Neural cell (in vitro differentiated cells): ENCODE measurements around the gene RPL15. TPM values are rescaled to one million over a fixed set of nuclear protein-coding genes. Genes with fewer than 3 reads are reported as not detected.

Experiments used
- H2AFZ ChIP-seq: fragments of 200-600, 300-800 bp; sonication (generic), shearing (Covaris generic); 2 replicates; pipeline ENCODE4 v1.6.0; 2014; ENCODE audit warnings: low read depth, mild to moderate bottlenecking, antibody characterized with exemption, low read length, moderate library complexity
- H3F3A ChIP-seq: fragments of 200-600 bp; shearing (Covaris generic); 2 replicates; pipeline ENCODE4 v1.6.1; 2016; ENCODE audit warnings: mild to moderate bottlenecking, moderate library complexity, mixed read lengths, antibody characterized with exemption, low read length; ENCODE audit not compliant: insufficient read depth, poor library complexity, severe bottlenecking
- H3K27ac ChIP-seq: fragments of 200-600, 300-800 bp; sonication (generic), shearing (Covaris generic); 2 replicates; pipeline ENCODE4 v1.5.1; 2014; ENCODE audit warnings: mild to moderate bottlenecking, low read length, moderate library complexity
- H3K27me3 ChIP-seq: fragments of 300-800, 200-600 bp; sonication (generic), shearing (Covaris generic); 2 replicates; pipeline ENCODE4 v1.6.0; 2014; ENCODE audit warnings: mild to moderate bottlenecking, low read depth, low read length, moderate library complexity; ENCODE audit not compliant: insufficient read depth
- H3K36me3 ChIP-seq: fragments of 300-800, 200-600 bp; sonication (generic), shearing (Covaris generic); 2 replicates; pipeline ENCODE4 v1.5.1; 2014; ENCODE audit warnings: mild to moderate bottlenecking, antibody characterized with exemption, low read length, moderate library complexity; ENCODE audit not compliant: insufficient read depth
- H3K4me2 ChIP-seq: fragments of 300-800, 200-600 bp; sonication (generic), shearing (Covaris generic); 2 replicates; pipeline ENCODE4 v1.6.0; 2014; ENCODE audit warnings: mild to moderate bottlenecking, low read length
- H3K4me3 ChIP-seq: fragments of 300-800, 200-600 bp; sonication (generic), shearing (Covaris generic); 2 replicates; pipeline ENCODE4 v1.5.1; 2014; ENCODE audit warnings: mild to moderate bottlenecking, low read length, moderate library complexity
- H3K79me2 ChIP-seq: fragments of 200-600 bp; shearing (Covaris generic); replicated peaks from 2 replicates; pipeline ENCODE4 v1.6.0; 2014; ENCODE audit warnings: mild to moderate bottlenecking, low read length, moderate library complexity; ENCODE audit not compliant: insufficient read depth
- H3K9ac ChIP-seq: fragments of 300-800, 200-600 bp; sonication (generic), shearing (Covaris generic); 2 replicates; pipeline ENCODE4 v1.6.1; 2016; ENCODE audit warnings: mild to moderate bottlenecking, low read length, mixed read lengths
- H3K9me2 ChIP-seq: fragments of 200-600 bp; shearing (Covaris generic); 2 replicates; pipeline ENCODE4 v1.6.1; 2016; ENCODE audit warnings: mild to moderate bottlenecking, low read length, mixed read lengths; ENCODE audit not compliant: insufficient read depth
- H3K9me3 ChIP-seq: fragments of 200-600, 300-800 bp; sonication (generic), shearing (Covaris generic); 2 replicates; pipeline ENCODE4 v1.6.1; 2016; ENCODE audit warnings: mild to moderate bottlenecking, mixed run types, low read length, moderate library complexity, mixed read lengths
- H4K20me1 ChIP-seq: fragments of 200-600 bp; shearing (Covaris generic); 2 replicates; pipeline ENCODE4 v1.6.1; 2016; ENCODE audit warnings: mild to moderate bottlenecking, mixed run types; ENCODE audit not compliant: insufficient read depth
- EP300 ChIP-seq: fragments of 450-650 bp; conservative IDR thresholded peaks from 2 replicates; pipeline ENCODE4 v1.6.1; 2014; ENCODE audit warnings: antibody characterized with exemption, mild to moderate bottlenecking, moderate library complexity; ENCODE audit not compliant: poor library complexity, severe bottlenecking
- EZH2 ChIP-seq: fragments of 200-600, 300-800 bp; shearing (Covaris generic), sonication (generic); IDR thresholded peaks from 2 replicates; pipeline ENCODE4 v1.6.1; 2014; ENCODE audit warnings: antibody characterized with exemption, low read length, borderline replicate concordance, mild to moderate bottlenecking; ENCODE audit not compliant: insufficient read depth, poor library complexity, severe bottlenecking
- MXI1 ChIP-seq: fragments of 450-650 bp; conservative IDR thresholded peaks from 2 replicates; pipeline ENCODE4 v1.6.1; 2014; ENCODE audit warnings: antibody characterized with exemption, mild to moderate bottlenecking; ENCODE audit not compliant: poor library complexity, severe bottlenecking
- POLR2AphosphoS5 ChIP-seq: IDR thresholded peaks from 2 replicates; pipeline ENCODE4 v1.6.1; 2012
- RAD21 ChIP-seq: fragments of 450-650 bp; conservative IDR thresholded peaks from 2 replicates; pipeline ENCODE4 v1.6.1; 2014; ENCODE audit warnings: antibody characterized with exemption, mild to moderate bottlenecking, moderate library complexity
- SMC3 ChIP-seq: fragments of 450-650 bp; conservative IDR thresholded peaks from 2 replicates; pipeline ENCODE4 v1.6.1; 2014; ENCODE audit warnings: antibody characterized with exemption, mild to moderate bottlenecking, moderate library complexity; ENCODE audit not compliant: poor library complexity
- TAF1 ChIP-seq: IDR thresholded peaks from 2 replicates; pipeline ENCODE4 v1.6.1; 2012; ENCODE audit warnings: low read depth
- polyA plus RNA-seq: library from polyadenylated mRNA; depleted of rRNA; stranded (reverse); fragments of >200 nt; gene quantifications from 2 replicates; pipeline ENCODE4 v1.2.3, GENCODE V29; 2014
- TF ChIP-seq, protein P1 (sequence below): fragments of 450-650 bp; IDR thresholded peaks from 2 replicates; pipeline ENCODE4 v1.5.1; 2014; ENCODE audit warnings: antibody characterized with exemption, mild to moderate bottlenecking, moderate library complexity; ENCODE audit not compliant: poor library complexity, severe bottlenecking
- TF ChIP-seq, protein P2 (sequence below): IDR thresholded peaks from 2 replicates; pipeline ENCODE4 v1.6.1; 2012; ENCODE audit warnings: borderline replicate concordance

RPL15 gene
- polyA plus RNA-seq, 1 donor from 2014 or later: 3,247 TPM

DNA sequence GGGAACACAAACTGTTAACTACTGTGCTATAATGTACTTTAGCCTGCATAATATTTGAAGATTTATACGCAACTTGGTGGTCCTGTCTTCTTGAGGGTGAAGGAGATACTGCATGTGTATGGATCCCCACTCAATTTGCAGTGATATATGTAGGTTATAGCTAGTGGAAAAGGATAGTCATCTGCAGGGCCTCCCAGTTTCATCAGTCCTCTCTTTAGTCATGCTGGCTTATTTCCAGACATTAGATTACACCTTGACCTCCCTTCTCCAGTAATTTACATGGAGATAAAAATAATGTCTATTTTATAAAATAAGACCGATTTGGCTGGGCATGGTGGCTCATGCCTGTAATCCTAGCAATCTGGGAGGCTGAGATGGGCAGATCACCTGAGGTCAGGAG, 31.8 kb downstream of the RPL15 start:
- no peak overlapping the region for H3K9ac ChIP-seq
- no peak overlapping the region for H3K4me3 ChIP-seq
- no peaks in the 10 kb centered on the region for H3K36me3 ChIP-seq
- H3K79me2 ChIP-seq: peaks cover 55% of the 10 kb centered on the region
- H2AFZ ChIP-seq: no peak overlapping the region
- H3K27me3 ChIP-seq: no peaks in the 10 kb centered on the region
- no peaks in the 10 kb centered on the region for H3K9me2 ChIP-seq
- no peaks in the 10 kb centered on the region for H4K20me1 ChIP-seq
- no peaks in the 10 kb centered on the region for H3K9me3 ChIP-seq
- TF ChIP-seq RAD21 (no peak), EZH2 (no peak), EP300 (no peak), TAF1 (no peak), SMC3 (no peak), POLR2AphosphoS5 (no peak), MXI1 (no peak)
- TF ChIP-seq, protein P1, sequence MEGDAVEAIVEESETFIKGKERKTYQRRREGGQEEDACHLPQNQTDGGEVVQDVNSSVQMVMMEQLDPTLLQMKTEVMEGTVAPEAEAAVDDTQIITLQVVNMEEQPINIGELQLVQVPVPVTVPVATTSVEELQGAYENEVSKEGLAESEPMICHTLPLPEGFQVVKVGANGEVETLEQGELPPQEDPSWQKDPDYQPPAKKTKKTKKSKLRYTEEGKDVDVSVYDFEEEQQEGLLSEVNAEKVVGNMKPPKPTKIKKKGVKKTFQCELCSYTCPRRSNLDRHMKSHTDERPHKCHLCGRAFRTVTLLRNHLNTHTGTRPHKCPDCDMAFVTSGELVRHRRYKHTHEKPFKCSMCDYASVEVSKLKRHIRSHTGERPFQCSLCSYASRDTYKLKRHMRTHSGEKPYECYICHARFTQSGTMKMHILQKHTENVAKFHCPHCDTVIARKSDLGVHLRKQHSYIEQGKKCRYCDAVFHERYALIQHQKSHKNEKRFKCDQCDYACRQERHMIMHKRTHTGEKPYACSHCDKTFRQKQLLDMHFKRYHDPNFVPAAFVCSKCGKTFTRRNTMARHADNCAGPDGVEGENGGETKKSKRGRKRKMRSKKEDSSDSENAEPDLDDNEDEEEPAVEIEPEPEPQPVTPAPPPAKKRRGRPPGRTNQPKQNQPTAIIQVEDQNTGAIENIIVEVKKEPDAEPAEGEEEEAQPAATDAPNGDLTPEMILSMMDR: no peak
- TF ChIP-seq, protein P2, sequence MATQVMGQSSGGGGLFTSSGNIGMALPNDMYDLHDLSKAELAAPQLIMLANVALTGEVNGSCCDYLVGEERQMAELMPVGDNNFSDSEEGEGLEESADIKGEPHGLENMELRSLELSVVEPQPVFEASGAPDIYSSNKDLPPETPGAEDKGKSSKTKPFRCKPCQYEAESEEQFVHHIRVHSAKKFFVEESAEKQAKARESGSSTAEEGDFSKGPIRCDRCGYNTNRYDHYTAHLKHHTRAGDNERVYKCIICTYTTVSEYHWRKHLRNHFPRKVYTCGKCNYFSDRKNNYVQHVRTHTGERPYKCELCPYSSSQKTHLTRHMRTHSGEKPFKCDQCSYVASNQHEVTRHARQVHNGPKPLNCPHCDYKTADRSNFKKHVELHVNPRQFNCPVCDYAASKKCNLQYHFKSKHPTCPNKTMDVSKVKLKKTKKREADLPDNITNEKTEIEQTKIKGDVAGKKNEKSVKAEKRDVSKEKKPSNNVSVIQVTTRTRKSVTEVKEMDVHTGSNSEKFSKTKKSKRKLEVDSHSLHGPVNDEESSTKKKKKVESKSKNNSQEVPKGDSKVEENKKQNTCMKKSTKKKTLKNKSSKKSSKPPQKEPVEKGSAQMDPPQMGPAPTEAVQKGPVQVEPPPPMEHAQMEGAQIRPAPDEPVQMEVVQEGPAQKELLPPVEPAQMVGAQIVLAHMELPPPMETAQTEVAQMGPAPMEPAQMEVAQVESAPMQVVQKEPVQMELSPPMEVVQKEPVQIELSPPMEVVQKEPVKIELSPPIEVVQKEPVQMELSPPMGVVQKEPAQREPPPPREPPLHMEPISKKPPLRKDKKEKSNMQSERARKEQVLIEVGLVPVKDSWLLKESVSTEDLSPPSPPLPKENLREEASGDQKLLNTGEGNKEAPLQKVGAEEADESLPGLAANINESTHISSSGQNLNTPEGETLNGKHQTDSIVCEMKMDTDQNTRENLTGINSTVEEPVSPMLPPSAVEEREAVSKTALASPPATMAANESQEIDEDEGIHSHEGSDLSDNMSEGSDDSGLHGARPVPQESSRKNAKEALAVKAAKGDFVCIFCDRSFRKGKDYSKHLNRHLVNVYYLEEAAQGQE: no peak
- no peak overlapping the region for H3K27ac ChIP-seq
- H3K4me2 ChIP-seq: no peak overlapping the region
- H3F3A ChIP-seq: peaks cover 10% of the 10 kb centered on the region

DNA sequence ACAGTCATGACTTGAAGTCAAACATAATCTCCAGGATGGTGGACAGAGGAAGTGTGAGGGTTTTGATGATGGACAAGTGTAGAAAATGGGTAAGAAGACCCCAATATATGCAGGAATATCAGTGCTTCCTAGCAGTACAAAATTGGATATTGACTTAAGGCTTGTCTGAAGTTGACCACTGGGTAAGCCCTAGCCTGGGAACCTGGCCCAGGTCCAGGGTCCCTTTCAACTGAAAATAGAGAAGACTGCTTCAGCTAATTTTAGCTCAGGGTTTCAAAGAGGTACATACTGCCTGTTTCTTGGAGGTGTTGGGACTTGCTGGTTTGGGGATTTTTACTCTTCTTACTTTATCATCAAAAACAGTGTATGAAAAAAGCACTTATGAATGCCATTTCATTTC, 32.9 kb downstream of the RPL15 start:
- TF ChIP-seq, protein P1: no peak
- TF ChIP-seq RAD21: no peak
- no peak for TF ChIP-seq EZH2
- TF ChIP-seq TAF1: no peak
- TF ChIP-seq EP300: no peak
- TF ChIP-seq, protein P2: no peak
- no peak for TF ChIP-seq MXI1
- no peak for TF ChIP-seq SMC3
- no peak for TF ChIP-seq POLR2AphosphoS5
- no peak overlapping the region for H3K4me2 ChIP-seq
- H3K27me3 ChIP-seq: no peaks in the 10 kb centered on the region
- peaks cover 4% of the 10 kb centered on the region for H3F3A ChIP-seq
- no peaks in the 10 kb centered on the region for H3K36me3 ChIP-seq
- H2AFZ ChIP-seq: no peak overlapping the region
- H3K9me2 ChIP-seq: no peaks in the 10 kb centered on the region
- H3K9me3 ChIP-seq: no peaks in the 10 kb centered on the region
- no peak overlapping the region for H3K27ac ChIP-seq
- no peaks in the 10 kb centered on the region for H4K20me1 ChIP-seq
- H3K9ac ChIP-seq: no peak overlapping the region
- H3K4me3 ChIP-seq: no peak overlapping the region
- peaks cover 59% of the 10 kb centered on the region for H3K79me2 ChIP-seq
